Panc1 (cell line): Measurements from ENCODE around the gene DEXI. TPM values are rescaled to one million over a fixed set of nuclear protein-coding genes. Genes with fewer than 3 reads are reported as not detected.
A peak's percentile ranks its signal among the peaks of the same experiment; 100 is the strongest.

ENCODE experiments used
- ATAC-seq: fragments of 200-7000 bp; cut with Tn5 transposase; 2 replicates; pipeline ENCODE4 v1.9.1; 2020; ENCODE audit warnings: mild to moderate bottlenecking, moderate library complexity
- BruUV-seq: library from RNA; stranded (reverse); fragments of 400-500 nt; replicated peaks from 2 replicates; lab custom pipeline; 2021; lab: Mats Ljungman, UMichigan
- CTCF ChIA-PET: fragments of 300-600 bp; sonication (Branson Sonifier 250); formaldehyde crosslinking; loops from one replicate; lab custom pipeline; 2022; ENCODE audit warnings: antibody characterized with exemption; lab: Charles Lee
- POLR2A ChIA-PET: fragments of 300-600 bp; sonication (Branson Sonifier 250); formaldehyde crosslinking; loops from one replicate; lab custom pipeline; 2022; ENCODE audit warnings: antibody characterized with exemption; lab: Charles Lee
- DNase-seq: peaks from one replicate; pipeline ENCODE4 v3.0.0-alpha.2; 2010; ENCODE audit warnings: low read depth, low spot score
- H3K27ac ChIP-seq: 2 replicates; pipeline ENCODE4 v1.5.1; 2011; ENCODE audit warnings: mild to moderate bottlenecking, low read length, inconsistent platforms
- H3K27me3 ChIP-seq: fragments of 200-500 bp; sonication (Bioruptor generic); 2 replicates; pipeline ENCODE4 v1.6.0; 2014; ENCODE audit warnings: low read length, inconsistent platforms; ENCODE audit not compliant: control insufficient read depth, insufficient read depth
- H3K36me3 ChIP-seq: fragments of 200-500 bp; sonication (Bioruptor generic); 2 replicates; pipeline ENCODE4 v1.5.1; 2014; ENCODE audit warnings: inconsistent platforms, mild to moderate bottlenecking, low read length, moderate library complexity; ENCODE audit not compliant: control insufficient read depth, insufficient read depth
- H3K4me1 ChIP-seq: 2 replicates; pipeline ENCODE4 v1.5.1; 2011; ENCODE audit warnings: inconsistent platforms, mild to moderate bottlenecking, low read length, moderate library complexity; ENCODE audit not compliant: control insufficient read depth, insufficient read depth
- H3K4me3 ChIP-seq, 2 experiments: 2 replicates each; pipeline ENCODE4 v1.5.1; 2011 to 2012; ENCODE audit warnings: low read depth in 2 of 2, low read length in 2 of 2, mild to moderate bottlenecking in 2 of 2, inconsistent platforms in 1 of 2, moderate library complexity in 1 of 2
- H3K9me3 ChIP-seq: fragments of 200-500 bp; sonication (Bioruptor generic); 2 replicates; pipeline ENCODE4 v1.5.1; 2014; ENCODE audit warnings: low read depth, mild to moderate bottlenecking, inconsistent platforms, low read length, moderate library complexity; ENCODE audit not compliant: control insufficient read depth, insufficient read depth
- POLR2AphosphoS5 ChIP-seq: IDR thresholded peaks from 2 replicates; pipeline ENCODE4 v1.6.1; 2012; ENCODE audit warnings: mild to moderate bottlenecking, low read depth, low read length, moderate library complexity
- SIN3A ChIP-seq: IDR thresholded peaks from 2 replicates; pipeline ENCODE4 v1.6.1; 2012; ENCODE audit warnings: low read depth, mild to moderate bottlenecking, low read length, moderate library complexity, borderline replicate concordance; ENCODE audit not compliant: insufficient read depth
- TCF7L2 ChIP-seq: IDR thresholded peaks from 2 replicates; pipeline ENCODE4 v1.6.1; 2011; ENCODE audit warnings: mild to moderate bottlenecking, low read depth, low read length, inconsistent platforms
- in situ Hi-C: cut with HindIII; loops from 2 replicates; pipeline ENCODE4 v1.10.0; 2016; ENCODE audit warnings: low sequenced_read_pairs, low pct_unique_long_range_greater_than_20kb
- intact Hi-C: fragments of 100-400 bp; cut with micrococcal nuclease; formaldehyde crosslinking; loops from one replicate; pipeline ENCODE4 v1.10.0; 2022; ENCODE audit not compliant: unreplicated experiment
- total RNA-seq: library from RNA; stranded (reverse); gene quantifications from one replicate; pipeline ENCODE4 v1.2.1, GENCODE V29; 2021; ENCODE audit not compliant: unreplicated experiment
- TF ChIP-seq, protein P1 (sequence below): fragments of 450-650 bp; IDR thresholded peaks from 2 replicates; pipeline ENCODE4 v1.5.1; 2017; ENCODE audit warnings: mild to moderate bottlenecking
- TF ChIP-seq, protein P2 (sequence below), 2 experiments: IDR thresholded peaks; 2 replicates each; pipeline ENCODE4 v1.6.1; 2011 to 2012; ENCODE audit warnings: low read depth in 2 of 2, control low read depth in 1 of 2, low read length in 1 of 2, mild to moderate bottlenecking in 1 of 2, moderate library complexity in 1 of 2; ENCODE audit not compliant: insufficient read depth in 1 of 2

The DEXI gene
- total RNA-seq, 1 experiment from 2014 or later: 32.2 TPM

DNA sequence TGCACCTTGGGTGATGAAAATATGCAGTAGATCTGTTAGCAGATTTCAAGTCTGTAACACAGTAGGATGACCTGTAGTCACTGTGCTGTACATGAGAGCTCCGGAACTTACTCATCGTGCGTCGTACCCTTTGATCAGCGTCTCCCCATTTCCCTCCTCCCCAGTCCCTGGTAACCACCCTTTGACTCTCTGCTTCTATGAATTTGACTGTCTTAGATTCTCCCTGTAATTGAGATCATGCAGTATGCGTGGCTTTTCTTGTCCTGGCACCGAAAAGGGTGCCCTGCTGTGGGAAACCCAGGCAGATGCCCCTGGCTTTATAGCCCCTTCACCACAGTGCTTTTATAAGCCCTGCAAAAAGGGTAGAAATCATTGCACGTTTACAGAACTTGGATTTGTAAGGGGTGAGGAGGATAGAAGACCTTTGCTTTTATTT lies 22.6 kb upstream of the DEXI start:
- TF ChIP-seq, protein P1, sequence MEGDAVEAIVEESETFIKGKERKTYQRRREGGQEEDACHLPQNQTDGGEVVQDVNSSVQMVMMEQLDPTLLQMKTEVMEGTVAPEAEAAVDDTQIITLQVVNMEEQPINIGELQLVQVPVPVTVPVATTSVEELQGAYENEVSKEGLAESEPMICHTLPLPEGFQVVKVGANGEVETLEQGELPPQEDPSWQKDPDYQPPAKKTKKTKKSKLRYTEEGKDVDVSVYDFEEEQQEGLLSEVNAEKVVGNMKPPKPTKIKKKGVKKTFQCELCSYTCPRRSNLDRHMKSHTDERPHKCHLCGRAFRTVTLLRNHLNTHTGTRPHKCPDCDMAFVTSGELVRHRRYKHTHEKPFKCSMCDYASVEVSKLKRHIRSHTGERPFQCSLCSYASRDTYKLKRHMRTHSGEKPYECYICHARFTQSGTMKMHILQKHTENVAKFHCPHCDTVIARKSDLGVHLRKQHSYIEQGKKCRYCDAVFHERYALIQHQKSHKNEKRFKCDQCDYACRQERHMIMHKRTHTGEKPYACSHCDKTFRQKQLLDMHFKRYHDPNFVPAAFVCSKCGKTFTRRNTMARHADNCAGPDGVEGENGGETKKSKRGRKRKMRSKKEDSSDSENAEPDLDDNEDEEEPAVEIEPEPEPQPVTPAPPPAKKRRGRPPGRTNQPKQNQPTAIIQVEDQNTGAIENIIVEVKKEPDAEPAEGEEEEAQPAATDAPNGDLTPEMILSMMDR: no peak
- no peak for TF ChIP-seq POLR2AphosphoS5
- H3K27ac ChIP-seq: no peak overlapping the region
- in situ Hi-C loops (no loop called here), intact Hi-C loops (loop anchor here (10.0 kb wide), 2 partner anchors 390 to 420 kb away; no protein-coding TSS in a partner anchor)
- no TSS peak for BruUV-seq
- no peaks in the 10 kb centered on the region for H3K27me3 ChIP-seq
- H3K4me1 ChIP-seq: no peaks in the 10 kb centered on the region
- H3K36me3 ChIP-seq: no peaks in the 10 kb centered on the region
- no peaks in the 10 kb centered on the region for H3K9me3 ChIP-seq
- ChIA-PET CTCF (interaction anchor here (1.4 kb wide), 1 partner anchor 290 kb away, joined by 4 read pairs; no protein-coding TSS in a partner anchor), POLR2A (no interaction called here)
- DNase-seq (no peak), ATAC-seq (no peak)
- H3K4me3 ChIP-seq: no peak overlapping the region

DNA sequence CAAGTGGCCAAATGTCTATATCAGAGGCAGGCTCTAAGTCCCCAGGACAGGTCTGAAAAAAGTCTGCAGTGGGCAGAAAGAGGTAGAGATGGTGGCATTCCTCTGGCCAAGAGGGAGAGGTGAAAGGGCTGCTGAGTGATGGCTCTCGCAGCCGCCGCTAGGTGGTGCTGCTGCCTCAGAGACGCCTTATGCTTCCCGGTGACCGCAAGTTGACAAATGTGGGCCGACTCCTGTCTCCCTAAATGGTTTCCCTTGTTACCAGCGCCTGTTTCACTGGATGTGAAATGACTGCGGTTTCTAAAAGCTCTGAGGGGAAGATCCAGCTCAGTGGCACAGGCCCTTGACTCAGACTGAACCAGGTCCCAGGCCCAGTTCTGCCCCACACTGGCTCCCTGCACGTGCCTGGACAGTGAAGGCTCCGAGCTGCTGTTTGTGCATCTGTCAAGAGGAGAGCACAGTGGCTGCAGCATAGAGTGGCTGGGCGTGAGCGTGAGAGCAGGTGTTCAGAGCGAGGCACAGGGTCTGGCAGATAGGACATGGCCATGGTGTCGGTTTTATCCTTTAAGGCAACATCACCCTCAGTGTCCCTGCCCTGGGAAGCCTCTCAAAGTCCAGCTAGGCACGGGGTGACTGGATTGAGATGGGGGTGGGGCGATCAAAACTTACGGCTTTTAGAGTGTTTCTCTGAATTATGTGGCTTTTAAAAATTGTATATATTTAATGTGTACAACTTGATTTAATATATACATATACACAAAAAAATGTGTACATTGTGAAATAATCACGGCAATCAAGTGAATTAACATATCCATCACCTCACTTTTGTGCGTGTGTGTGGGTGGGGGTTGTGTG lies 22.0 kb upstream of the DEXI start:
- Histone ChIP-seq H3K27me3 (no peaks in the 10 kb centered on the region), H3K4me3 (peak overlapping the region in 1 of 2 experiments; percentile 5; a peak in 1 of 4 replicates), H3K4me1 (no peaks in the 10 kb centered on the region), H3K27ac (no peak overlapping the region), H3K36me3 (no peaks in the 10 kb centered on the region), H3K9me3 (no peaks in the 10 kb centered on the region)
- ChIA-PET POLR2A (no interaction called here), CTCF (interaction anchor here (0.6 to 1.3 kb wide), 5 partner anchors 209 to 392 kb away, joined by 3 to 10 read pairs (median 5); partner anchors contain the start of gene SOCS1)
- DNase-seq (no peak), ATAC-seq (peak; percentile 95)
- in situ Hi-C loops: no loop called here
- intact Hi-C loops: loop anchor here (10.0 kb wide), 2 partner anchors 391 to 421 kb away; no protein-coding TSS in a partner anchor
- TF ChIP-seq, protein P2, sequence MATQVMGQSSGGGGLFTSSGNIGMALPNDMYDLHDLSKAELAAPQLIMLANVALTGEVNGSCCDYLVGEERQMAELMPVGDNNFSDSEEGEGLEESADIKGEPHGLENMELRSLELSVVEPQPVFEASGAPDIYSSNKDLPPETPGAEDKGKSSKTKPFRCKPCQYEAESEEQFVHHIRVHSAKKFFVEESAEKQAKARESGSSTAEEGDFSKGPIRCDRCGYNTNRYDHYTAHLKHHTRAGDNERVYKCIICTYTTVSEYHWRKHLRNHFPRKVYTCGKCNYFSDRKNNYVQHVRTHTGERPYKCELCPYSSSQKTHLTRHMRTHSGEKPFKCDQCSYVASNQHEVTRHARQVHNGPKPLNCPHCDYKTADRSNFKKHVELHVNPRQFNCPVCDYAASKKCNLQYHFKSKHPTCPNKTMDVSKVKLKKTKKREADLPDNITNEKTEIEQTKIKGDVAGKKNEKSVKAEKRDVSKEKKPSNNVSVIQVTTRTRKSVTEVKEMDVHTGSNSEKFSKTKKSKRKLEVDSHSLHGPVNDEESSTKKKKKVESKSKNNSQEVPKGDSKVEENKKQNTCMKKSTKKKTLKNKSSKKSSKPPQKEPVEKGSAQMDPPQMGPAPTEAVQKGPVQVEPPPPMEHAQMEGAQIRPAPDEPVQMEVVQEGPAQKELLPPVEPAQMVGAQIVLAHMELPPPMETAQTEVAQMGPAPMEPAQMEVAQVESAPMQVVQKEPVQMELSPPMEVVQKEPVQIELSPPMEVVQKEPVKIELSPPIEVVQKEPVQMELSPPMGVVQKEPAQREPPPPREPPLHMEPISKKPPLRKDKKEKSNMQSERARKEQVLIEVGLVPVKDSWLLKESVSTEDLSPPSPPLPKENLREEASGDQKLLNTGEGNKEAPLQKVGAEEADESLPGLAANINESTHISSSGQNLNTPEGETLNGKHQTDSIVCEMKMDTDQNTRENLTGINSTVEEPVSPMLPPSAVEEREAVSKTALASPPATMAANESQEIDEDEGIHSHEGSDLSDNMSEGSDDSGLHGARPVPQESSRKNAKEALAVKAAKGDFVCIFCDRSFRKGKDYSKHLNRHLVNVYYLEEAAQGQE (IDR thresholded peaks at IDR 0.05; ENCODE audit: insufficient read depth in 1 of 2, low read depth in 2 of 2, low read length in 1 of 2): no peak
- no peak for TF ChIP-seq SIN3A
- no peak for TF ChIP-seq TCF7L2
- TF ChIP-seq, protein P1: peak; percentile 97
- no peak for TF ChIP-seq POLR2AphosphoS5
- no TSS peak for BruUV-seq
